HG03432 (cell line): ENCODE data around the gene EXD2.
"Not testable (repeated sequence)": the region's sequence is repeated elsewhere in the genome, so short reads cannot be mapped to it uniquely, and the experiment has no call there.

Experiments
- ATAC-seq: cut with Tn5 transposase; IDR thresholded peaks from one replicate; pipeline ENCODE4 v1.9.1; 2021; ENCODE audit warnings: mild to moderate bottlenecking, moderate library complexity; ENCODE audit not compliant: unreplicated experiment

EXD2 gene

GRCh38 chr14:69190191-69190590, 1.1 kb upstream of the EXD2 start:
- no peak for ATAC-seq

DNA sequence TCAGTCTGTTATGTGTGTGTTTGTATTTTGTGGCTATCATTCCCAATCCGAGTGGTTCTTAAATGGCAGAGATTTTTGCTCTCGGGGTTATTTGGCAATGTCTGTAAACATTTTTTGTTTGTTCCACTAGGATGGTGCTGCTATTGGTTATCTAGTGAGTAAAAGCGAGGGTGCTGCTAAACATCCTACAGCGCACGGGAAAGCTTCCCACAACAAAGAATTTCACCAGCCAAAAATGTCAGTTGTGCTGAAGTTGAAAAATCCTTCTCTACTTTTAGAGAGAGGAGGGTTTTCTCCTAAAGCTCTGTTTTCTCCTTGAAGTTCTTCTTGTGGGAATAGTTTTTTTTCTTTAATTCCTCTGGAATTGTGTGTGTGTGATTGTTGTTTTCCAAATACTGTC, 2.4 kb downstream of the EXD2 start:
- ATAC-seq: no peak

DNA sequence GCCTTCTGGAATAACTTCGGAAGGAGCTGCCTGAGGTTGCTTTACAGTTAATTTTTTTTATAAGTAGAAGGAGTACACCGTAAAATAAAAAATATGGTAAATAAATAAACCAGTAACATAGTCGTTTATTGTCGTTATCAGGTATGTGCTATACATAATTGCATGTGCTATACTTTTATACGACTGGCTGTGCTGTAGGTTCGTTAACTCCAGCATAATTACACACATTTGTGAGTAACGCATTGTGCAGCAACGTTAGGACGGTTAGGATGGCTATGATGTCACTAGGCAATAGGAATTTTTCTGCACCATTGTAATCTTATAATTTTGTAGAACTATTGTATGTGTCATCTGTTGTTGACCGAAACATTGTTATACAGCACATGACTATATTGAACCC, 8.5 kb downstream of the EXD2 start:
- ATAC-seq: no peak

DNA sequence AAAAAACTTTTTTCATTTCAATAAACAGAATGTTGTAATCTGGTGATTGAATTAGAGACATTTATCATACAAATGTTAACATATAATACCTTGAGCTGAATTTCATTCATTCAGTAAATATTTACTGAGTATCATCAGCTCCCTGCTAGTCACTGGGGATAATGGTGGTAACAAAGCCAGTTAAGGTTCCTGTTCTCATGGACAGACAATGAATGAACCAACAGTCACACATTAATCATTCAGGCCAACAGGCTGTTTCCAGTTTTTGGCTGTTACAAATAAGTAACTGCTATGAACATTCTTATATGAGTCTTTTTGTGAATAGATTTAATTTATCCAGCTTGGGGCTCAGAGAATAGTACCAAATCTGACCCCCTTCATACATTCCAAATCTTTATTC, 13.5 kb downstream of the EXD2 start:
- ATAC-seq: no peak

DNA sequence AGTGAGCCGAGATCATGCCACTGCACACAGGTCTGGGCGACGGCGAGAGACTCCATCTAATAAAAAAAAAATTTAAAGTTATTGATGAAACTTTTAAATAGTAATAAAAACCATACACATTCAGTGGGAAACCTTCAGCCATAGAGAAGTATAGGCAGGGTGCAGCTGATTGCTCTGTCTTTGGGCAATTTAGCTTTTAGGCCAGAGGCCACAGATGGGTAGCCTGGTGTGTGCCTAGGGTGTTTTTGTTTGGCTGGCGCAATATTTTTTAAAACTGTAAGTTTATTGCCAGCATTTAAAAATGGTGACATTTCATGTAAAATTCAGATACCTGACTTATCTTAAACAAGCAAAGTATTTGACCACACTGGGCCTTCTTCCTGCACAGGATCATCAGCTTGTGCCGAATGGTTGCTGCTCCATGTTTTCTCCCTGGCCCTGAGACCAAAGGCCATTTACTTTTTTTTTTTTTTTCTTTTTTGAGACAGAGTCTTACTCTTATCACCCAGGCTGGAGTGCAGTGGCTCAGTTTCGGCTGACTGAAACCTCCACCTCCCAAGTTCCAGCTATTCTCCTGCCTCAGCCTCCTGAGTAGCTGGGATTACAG, 16.2 kb downstream of the EXD2 start:
- ATAC-seq: no peak

DNA sequence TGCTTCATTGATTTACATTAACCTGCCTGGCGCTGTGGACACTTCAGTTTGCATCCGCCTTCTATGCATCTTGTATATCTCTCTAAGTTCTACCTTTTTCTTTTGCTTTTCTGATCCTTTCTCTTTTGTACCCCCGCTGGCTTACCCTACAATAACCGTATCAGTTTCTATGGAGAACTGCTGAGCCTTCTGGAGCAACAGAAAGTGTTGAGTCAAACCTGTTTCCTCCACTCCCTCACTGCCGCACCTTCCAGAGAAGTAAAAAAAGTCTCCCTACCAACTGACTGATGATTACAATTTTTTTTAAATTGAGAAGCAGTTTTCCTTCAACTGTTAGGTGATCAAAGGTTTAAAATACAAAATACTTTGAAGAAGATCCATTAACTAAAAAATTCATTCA, 17.4 kb downstream of the EXD2 start:
- no peak for ATAC-seq

DNA sequence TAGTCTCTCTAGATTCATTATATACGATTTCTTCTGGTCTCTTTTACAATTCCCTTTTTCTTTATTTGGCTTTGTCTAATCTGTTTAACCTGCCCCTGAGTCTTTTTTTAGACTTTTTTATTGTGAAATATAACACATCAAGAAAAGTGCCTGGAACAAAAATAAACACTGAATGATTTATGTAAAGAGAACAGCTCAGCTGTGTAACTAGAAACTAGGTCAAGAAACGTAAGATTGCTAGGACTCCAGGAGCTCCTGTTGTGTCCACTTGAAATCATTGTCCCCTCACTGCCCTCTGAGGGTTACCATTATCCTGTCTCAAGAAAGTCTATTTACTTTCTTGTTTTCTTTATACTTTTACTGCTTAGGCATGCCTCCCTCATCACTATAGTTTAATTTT, 23.1 kb downstream of the EXD2 start:
- ATAC-seq: no peak

- not testable (repeated sequence) for ATAC-seq
Measured at GRCh38 chr14:69217663-69218062, 26.4 kb downstream of the EXD2 start.

GRCh38 chr14:69224946-69225345, 33.6 kb downstream of the EXD2 start:
- no peak for ATAC-seq

GRCh38 chr14:69226178-69226577, 34.9 kb downstream of the EXD2 start:
- no peak for ATAC-seq

- ATAC-seq: no peak
Measured at GRCh38 chr14:69226736-69227135, 35.4 kb downstream of the EXD2 start.

- ATAC-seq: no peak
Measured at GRCh38 chr14:69231486-69231885, 40.2 kb downstream of the EXD2 start.

DNA sequence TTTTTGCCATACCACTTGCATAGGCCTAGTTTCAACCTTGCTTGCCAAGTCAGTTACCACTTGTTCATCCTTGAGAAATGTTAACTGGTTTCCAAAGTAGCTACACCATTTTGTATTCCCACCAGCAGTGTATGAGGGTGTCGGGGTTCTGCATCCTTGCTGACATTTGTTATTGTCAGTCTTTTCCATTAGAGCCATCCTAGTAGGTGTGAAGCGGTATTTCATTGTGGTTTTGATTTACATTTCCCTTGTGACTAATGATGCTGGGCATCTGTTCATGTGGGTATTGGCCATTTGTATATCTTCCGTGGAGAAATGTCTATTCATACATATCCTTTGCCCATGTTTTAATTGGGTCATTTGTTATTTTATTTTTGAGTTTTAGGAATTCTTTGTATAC, 41.1 kb downstream of the EXD2 start:
- ATAC-seq: no peak

DNA sequence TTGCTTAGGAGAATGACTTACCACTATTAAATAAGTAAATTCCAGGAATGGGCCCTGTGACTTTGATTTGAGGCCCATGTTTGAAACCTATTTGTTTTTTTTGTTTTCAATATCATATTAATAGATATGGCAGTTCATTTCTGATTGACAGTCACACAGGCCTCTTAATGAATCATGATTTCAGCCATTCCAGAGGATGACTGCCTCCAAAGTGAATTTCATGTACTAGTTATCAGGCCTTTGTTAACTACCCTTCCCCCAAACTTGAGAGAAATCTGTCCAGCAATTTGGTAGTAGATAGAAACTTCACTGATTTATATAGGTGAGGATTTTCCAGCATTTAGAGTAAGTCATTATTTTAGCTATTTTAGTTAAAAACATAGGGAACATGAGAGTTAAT, 42.8 kb downstream of the EXD2 start:
- ATAC-seq: no peak

- ATAC-seq: no peak
Measured at GRCh38 chr14:69235708-69236107, 44.4 kb downstream of the EXD2 start.

DNA sequence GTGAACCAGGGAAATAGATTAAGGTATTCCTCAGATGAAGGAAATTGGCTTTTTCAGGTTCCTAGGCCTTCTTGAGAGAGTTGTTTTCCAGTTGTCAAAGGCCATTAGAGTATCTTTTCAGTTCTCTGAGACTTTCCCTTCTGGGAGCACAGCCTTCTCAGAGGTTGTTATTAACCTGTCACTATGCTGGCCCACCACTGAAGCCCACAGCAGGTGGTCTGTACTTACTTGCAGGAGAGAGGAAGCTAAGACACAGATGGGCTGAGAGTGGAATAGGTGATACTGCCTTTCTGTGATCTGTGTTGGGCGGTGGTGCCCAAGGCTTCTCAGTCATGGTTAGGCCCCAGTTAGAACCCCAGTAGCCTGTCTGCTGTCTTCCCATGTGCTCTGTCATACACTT, 45.8 kb downstream of the EXD2 start:
- no peak for ATAC-seq

DNA sequence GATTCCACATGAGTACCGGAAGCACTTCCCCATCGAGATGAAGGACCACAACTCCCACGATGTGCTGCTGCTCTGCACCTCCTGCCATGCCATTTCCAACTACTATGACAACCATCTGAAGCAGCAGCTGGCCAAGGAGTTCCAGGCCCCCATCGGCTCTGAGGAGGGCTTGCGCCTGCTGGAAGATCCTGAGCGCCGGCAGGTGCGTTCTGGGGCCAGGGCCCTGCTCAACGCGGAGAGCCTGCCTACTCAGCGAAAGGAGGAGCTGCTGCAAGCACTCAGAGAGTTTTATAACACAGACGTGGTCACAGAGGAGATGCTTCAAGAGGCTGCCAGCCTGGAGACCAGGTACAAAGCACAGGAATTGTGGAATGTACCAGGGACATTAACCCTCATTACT, 46.3 kb downstream of the EXD2 start:
- no peak for ATAC-seq

- ATAC-seq: no peak
Measured at GRCh38 chr14:69238883-69239282, 47.6 kb downstream of the EXD2 start.

DNA sequence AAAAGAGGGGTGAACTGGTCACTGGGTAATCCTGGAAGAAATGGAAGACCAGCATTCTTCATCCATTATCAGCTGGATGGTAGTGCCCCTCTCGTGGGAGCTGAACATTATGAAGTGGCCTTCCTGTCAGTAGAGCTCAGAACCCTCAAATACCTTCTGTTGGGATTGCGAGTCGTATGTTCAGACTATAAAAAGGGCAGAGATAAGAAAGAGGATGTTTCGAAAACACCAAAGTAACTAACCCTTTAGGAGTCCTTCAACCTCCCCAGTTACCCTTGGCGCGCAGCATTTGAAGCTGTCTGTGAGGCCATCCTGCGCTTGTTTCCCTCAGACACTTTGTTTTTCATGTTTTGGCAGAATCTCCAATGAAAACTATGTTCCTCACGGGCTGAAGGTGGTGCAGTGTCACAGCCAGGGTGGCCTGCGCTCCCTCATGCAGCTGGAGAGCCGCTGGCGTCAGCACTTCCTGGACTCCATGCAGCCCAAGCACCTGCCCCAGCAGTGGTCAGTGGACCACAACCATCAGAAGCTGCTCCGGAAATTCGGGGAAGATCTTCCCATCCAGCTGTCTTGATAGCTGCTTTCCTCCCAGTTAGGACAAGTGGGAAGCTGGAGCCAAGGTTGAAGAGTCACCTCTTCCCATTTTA, 49.4 kb downstream of the EXD2 start:
- no peak for ATAC-seq

DNA sequence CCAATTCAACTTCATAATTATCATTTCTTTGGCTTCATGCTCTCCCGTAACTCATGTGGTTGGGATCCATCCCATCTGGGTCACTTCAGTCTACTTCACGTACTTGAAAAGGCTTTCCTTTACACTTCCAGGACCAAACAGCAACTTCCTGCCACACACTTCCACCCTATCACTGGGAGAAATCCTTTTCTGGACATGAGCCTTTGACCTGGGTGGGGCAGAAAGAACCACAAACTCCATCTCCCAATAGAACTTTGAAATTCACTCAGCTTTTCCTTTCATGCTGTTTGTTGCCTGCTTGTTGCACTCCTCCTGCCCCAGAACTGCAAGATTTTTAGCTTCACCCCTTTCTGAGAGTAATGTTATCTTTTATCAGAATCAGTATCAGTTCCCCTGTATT, 50.3 kb downstream of the EXD2 start:
- ATAC-seq: no peak

DNA sequence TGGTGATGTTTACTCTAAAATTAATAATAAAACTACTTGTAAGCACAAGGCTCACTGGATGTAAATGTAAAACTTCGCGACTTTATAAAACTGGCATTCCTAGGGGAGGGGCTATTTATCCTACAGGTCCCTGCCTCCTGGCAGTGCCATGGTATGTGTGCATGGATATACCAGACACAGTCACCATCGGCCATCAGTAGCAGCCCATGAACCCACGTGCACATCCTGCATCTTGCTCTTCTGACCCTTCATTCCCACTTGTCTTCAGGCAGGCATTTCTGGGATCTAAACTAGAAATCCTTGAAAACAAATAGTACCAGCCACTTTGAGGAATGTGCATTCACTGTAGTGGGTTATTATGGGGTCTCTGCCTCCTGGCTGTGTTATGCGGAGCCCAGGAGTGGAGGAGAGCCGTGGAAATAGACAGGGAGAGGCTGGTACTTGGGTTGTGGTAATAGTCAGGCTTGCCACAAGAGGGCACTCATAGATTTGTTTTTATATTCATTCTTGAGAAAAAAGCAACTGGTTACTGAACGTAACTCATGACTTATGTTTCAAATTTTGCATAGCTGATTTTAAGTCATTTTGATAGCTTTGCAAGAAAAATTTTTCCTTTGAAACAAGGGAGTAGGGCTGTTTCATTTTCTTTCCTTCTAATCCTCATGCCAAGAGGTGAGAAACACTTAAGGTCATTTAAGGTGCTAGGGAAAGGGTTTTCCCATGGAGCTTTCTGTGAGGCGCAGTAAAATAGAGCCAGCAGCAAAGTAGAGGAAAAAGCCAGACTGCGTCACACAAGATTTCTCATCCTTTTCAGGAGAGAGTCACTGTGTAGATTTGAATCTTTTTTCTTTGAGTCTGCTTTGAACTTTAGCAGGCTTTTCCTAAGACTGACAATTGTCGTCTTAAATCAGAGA, 51.3 kb downstream of the EXD2 start:
- no peak for ATAC-seq

- no peak for ATAC-seq
Measured at GRCh38 chr14:69244946-69245345, 53.6 kb downstream of the EXD2 start.
